Measurements from ENCODE around the gene ADORA1. TPM values are rescaled to one million over a fixed set of nuclear protein-coding genes. Genes with fewer than 3 reads are reported as not detected.

Gene ADORA1
- total RNA-seq, 4 donors from 2014 or later, result 1.4 to 4.3 (median 2.6) TPM

GRCh38 chr1:203112475-203112874 is 15.1 kb upstream of the ADORA1 start:
- no peak for DNase-seq (ENCODE audit: low spot score)
- TF ChIP-seq, protein P1, sequence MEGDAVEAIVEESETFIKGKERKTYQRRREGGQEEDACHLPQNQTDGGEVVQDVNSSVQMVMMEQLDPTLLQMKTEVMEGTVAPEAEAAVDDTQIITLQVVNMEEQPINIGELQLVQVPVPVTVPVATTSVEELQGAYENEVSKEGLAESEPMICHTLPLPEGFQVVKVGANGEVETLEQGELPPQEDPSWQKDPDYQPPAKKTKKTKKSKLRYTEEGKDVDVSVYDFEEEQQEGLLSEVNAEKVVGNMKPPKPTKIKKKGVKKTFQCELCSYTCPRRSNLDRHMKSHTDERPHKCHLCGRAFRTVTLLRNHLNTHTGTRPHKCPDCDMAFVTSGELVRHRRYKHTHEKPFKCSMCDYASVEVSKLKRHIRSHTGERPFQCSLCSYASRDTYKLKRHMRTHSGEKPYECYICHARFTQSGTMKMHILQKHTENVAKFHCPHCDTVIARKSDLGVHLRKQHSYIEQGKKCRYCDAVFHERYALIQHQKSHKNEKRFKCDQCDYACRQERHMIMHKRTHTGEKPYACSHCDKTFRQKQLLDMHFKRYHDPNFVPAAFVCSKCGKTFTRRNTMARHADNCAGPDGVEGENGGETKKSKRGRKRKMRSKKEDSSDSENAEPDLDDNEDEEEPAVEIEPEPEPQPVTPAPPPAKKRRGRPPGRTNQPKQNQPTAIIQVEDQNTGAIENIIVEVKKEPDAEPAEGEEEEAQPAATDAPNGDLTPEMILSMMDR (IDR thresholded peaks at IDR 0.05), result no peak
- no peak for ATAC-seq (ENCODE audit: low FRiP score)

GRCh38 chr1:203113308-203113707 is 14.2 kb upstream of the ADORA1 start:
- ATAC-seq (ENCODE audit: low FRiP score) (no peak), DNase-seq (ENCODE audit: low spot score) (no peak)
- TF ChIP-seq, protein P1 (IDR thresholded peaks at IDR 0.05), result no peak

GRCh38 chr1:203114202-203114601 is 13.3 kb upstream of the ADORA1 start:
- no peak for ATAC-seq (ENCODE audit: low FRiP score)
- TF ChIP-seq, protein P1 (IDR thresholded peaks at IDR 0.05), result no peak

DNA sequence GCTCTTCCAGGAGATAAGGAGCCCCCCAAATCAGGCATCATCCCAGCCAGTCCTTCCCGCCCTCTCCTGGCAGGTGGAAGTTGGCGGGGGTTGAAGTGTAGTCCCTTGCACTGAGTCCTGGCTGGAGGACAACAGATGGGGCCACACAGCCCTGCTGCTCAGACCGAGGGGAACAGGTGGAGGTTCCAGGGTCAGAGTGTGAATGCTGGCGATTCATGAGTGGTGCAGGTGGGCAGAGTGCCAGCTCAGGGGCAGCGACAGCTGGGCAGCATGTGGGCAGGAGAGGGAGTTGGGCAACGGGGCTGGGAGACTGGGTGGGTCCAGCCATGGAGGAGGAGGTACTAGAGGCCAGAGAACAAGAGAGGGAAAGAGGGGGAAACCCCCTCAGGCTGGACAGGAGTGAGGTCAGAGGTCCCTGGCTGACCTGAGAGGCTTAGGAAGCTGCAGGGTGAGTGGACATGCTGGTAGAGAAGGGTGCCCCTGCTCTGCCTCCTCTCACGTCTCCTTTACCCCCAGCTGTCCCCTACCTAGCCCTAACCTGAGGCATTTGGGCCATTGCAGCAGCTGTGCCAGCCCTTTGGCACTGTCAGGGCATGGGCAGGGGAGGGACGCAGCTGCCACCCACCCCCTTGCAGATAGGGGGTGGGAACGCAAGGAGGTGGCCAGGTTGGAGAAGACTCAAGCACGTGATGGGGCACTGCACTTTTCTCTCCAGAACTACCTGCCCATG is 11.3 kb upstream of the ADORA1 start:
- DNase-seq (ENCODE audit: low spot score), result no peak
- no peak for ATAC-seq (ENCODE audit: low FRiP score)
- TF ChIP-seq, protein P1 (IDR thresholded peaks at IDR 0.05), result no peak

More at GRCh38 chr1:203114202-203114601, 13.3 kb upstream of the ADORA1 start:
- no peak for DNase-seq (ENCODE audit: low spot score)

GRCh38 chr1:203117611-203118575 is 9.6 kb upstream of the ADORA1 start:
- ATAC-seq (ENCODE audit: low FRiP score), result peak; percentile 62
- TF ChIP-seq, protein P1 (IDR thresholded peaks at IDR 0.05), result peak in 1 of 3 donors; percentile 58

GRCh38 chr1:203120325-203121153 is 7.0 kb upstream of the ADORA1 start:
- DNase-seq (ENCODE audit: low spot score) (no peak), ATAC-seq (ENCODE audit: low FRiP score) (no peak)
- TF ChIP-seq, protein P1 (IDR thresholded peaks at IDR 0.05), result no peak

More at GRCh38 chr1:203117611-203118575, 9.6 kb upstream of the ADORA1 start:
- peak; percentile 61 for DNase-seq (ENCODE audit: low spot score)

Measured in omental fat pad (tissue), 4 donors.